GM21576 (cell line): ENCODE data around the gene KSR2.
"Not testable (repeated sequence)": the region's sequence is repeated elsewhere in the genome, so short reads cannot be mapped to it uniquely, and the experiment has no call there.

Experiments used
- ATAC-seq: cut with Tn5 transposase; IDR thresholded peaks from one replicate; pipeline ENCODE4 v1.9.1; 2021; ENCODE audit warnings: mild to moderate bottlenecking, moderate library complexity; ENCODE audit not compliant: unreplicated experiment

KSR2 gene

GRCh38 chr12:117649796-117650195, 319.0 kb downstream of the KSR2 start:
- ATAC-seq, result no peak

GRCh38 chr12:117646520-117646919, 322.3 kb downstream of the KSR2 start:
- no peak for ATAC-seq

- ATAC-seq, result no peak
Observed at GRCh38 chr12:117645473-117645872, 323.3 kb downstream of the KSR2 start.

- ATAC-seq, result no peak
Observed at GRCh38 chr12:117643971-117644370, 324.8 kb downstream of the KSR2 start.

GRCh38 chr12:117641885-117642284, 326.9 kb downstream of the KSR2 start:
- no peak for ATAC-seq

- ATAC-seq, result no peak
Observed at GRCh38 chr12:117640511-117640910, 328.3 kb downstream of the KSR2 start.

- no peak for ATAC-seq
Observed at GRCh38 chr12:117629454-117629853, 339.3 kb downstream of the KSR2 start.

- ATAC-seq, result not testable (repeated sequence)
Observed at GRCh38 chr12:117628711-117629110, 340.1 kb downstream of the KSR2 start.

GRCh38 chr12:117622741-117623140, 346.0 kb downstream of the KSR2 start:
- no peak for ATAC-seq

GRCh38 chr12:117622087-117622486, 346.7 kb downstream of the KSR2 start:
- no peak for ATAC-seq

GRCh38 chr12:117607778-117608177, 361.0 kb downstream of the KSR2 start:
- ATAC-seq, result no peak

GRCh38 chr12:117606945-117607344, 361.8 kb downstream of the KSR2 start:
- ATAC-seq, result no peak

GRCh38 chr12:117606024-117606423, 362.8 kb downstream of the KSR2 start:
- no peak for ATAC-seq

GRCh38 chr12:117603316-117604113, 365.3 kb downstream of the KSR2 start:
- ATAC-seq, result no peak

GRCh38 chr12:117599849-117600248, 368.9 kb downstream of the KSR2 start:
- ATAC-seq, result no peak

GRCh38 chr12:117596968-117597367, 371.8 kb downstream of the KSR2 start:
- no peak for ATAC-seq

GRCh38 chr12:117595751-117596150, 373.0 kb downstream of the KSR2 start:
- no peak for ATAC-seq

- no peak for ATAC-seq
Observed at GRCh38 chr12:117594481-117594880, 374.3 kb downstream of the KSR2 start.

GRCh38 chr12:117593815-117594400, 374.9 kb downstream of the KSR2 start:
- ATAC-seq, result no peak

GRCh38 chr12:117592588-117593305, 376.0 kb downstream of the KSR2 start:
- no peak for ATAC-seq

- ATAC-seq, result no peak
Observed at GRCh38 chr12:117590999-117591398, 377.8 kb downstream of the KSR2 start.

GRCh38 chr12:117590386-117590785, 378.4 kb downstream of the KSR2 start:
- no peak for ATAC-seq
